WTC11 (cell line): Measurements from ENCODE around the gene SPIB. TPM values are rescaled to one million over a fixed set of nuclear protein-coding genes. Genes with fewer than 3 reads are reported as not detected.

ENCODE experiments used
- ATAC-seq: fragments of 200-7000 bp; cut with Tn5 transposase; 2 replicates; pipeline ENCODE4 v1.10.0; 2021; ENCODE audit warnings: mild to moderate bottlenecking, moderate library complexity
- CTCF ChIA-PET: fragments of 300-600 bp; sonication (Branson Sonifier 250); formaldehyde crosslinking; loops from one replicate; lab custom pipeline; 2021; ENCODE audit warnings: antibody characterized with exemption; lab: Charles Lee
- POLR2A ChIA-PET: fragments of 350-600 bp; sonication (Branson Sonifier 250); formaldehyde crosslinking; loops from one replicate; lab custom pipeline; 2021; ENCODE audit warnings: antibody characterized with exemption; lab: Charles Lee
- DNase-seq: peaks from one replicate; pipeline ENCODE4 v3.0.0; 2021; ENCODE audit warnings: low spot score
- H3K27ac Mint-ChIP-seq: 2 replicates; pipeline ENCODE4 v1.8.0; 2021; ENCODE audit warnings: mixed read lengths
- H3K27me3 Mint-ChIP-seq: 2 replicates; pipeline ENCODE4 v1.8.0; 2021; ENCODE audit warnings: low read depth, mild to moderate bottlenecking, moderate library complexity, mixed read lengths
- H3K36me3 Mint-ChIP-seq: 2 replicates; pipeline ENCODE4 v1.8.0; 2021; ENCODE audit warnings: mixed read lengths
- H3K4me1 Mint-ChIP-seq: 2 replicates; pipeline ENCODE4 v1.8.0; 2022; ENCODE audit warnings: mixed read lengths
- H3K4me3 Mint-ChIP-seq: 2 replicates; pipeline ENCODE4 v1.8.0; 2021; ENCODE audit warnings: mild to moderate bottlenecking, moderate library complexity, mixed read lengths
- H3K9me3 Mint-ChIP-seq: 2 replicates; pipeline ENCODE4 v1.8.0; 2021; ENCODE audit warnings: mixed read lengths
- ATF1 ChIP-seq: sonication (generic); formaldehyde crosslinking; IDR thresholded peaks from 2 replicates; pipeline ENCODE4 v1.8.1; 2023; ENCODE audit warnings: mild to moderate bottlenecking, moderate library complexity, missing genetic modification reagents
- CBFB ChIP-seq: sonication (generic); formaldehyde crosslinking; IDR thresholded peaks from 2 replicates; pipeline ENCODE4 v1.8.1; 2022; ENCODE audit warnings: mild to moderate bottlenecking, low read depth, missing genetic modification reagents
- CREB1 ChIP-seq: sonication (generic); formaldehyde crosslinking; IDR thresholded peaks from 2 replicates; pipeline ENCODE4 v1.8.0; 2023; ENCODE audit warnings: mild to moderate bottlenecking, missing genetic modification reagents
- EMX1 ChIP-seq: fragments of 250-450 bp; sonication (Bioruptor Pico); IDR thresholded peaks from 2 replicates; pipeline ENCODE4 v1.8.0; 2021; ENCODE audit warnings: mild to moderate bottlenecking
- GRHL2 ChIP-seq: fragments of 250-450 bp; sonication (Bioruptor Pico); IDR thresholded peaks from 2 replicates; pipeline ENCODE4 v1.8.0; 2022; ENCODE audit warnings: mild to moderate bottlenecking, moderate library complexity; ENCODE audit not compliant: insufficient replicate concordance, severe bottlenecking
- HMGA2 ChIP-seq: fragments of 250-450 bp; sonication (Bioruptor Pico); IDR thresholded peaks from 2 replicates; pipeline ENCODE4 v1.4.0; 2021; ENCODE audit warnings: mild to moderate bottlenecking, moderate library complexity
- JAZF1 ChIP-seq: fragments of 250-450 bp; sonication (Bioruptor Pico); IDR thresholded peaks from 2 replicates; pipeline ENCODE4 v1.9.0; 2021; ENCODE audit warnings: moderate library complexity, mild to moderate bottlenecking, inconsistent platforms
- OVOL2 ChIP-seq: fragments of 250-450 bp; sonication (Bioruptor Pico); IDR thresholded peaks from 2 replicates; pipeline ENCODE4 v1.9.0; 2021; ENCODE audit warnings: mild to moderate bottlenecking, borderline replicate concordance
- SMAD4 ChIP-seq: sonication (generic); formaldehyde crosslinking; IDR thresholded peaks from 2 replicates; pipeline ENCODE4 v1.8.0; 2022; ENCODE audit warnings: mild to moderate bottlenecking, missing genetic modification reagents
- TEAD1 ChIP-seq: sonication (generic); formaldehyde crosslinking; IDR thresholded peaks from 2 replicates; pipeline ENCODE4 v1.8.0; 2022; ENCODE audit warnings: mild to moderate bottlenecking, missing genetic modification reagents
- TP53 ChIP-seq: sonication (generic); formaldehyde crosslinking; IDR thresholded peaks from 2 replicates; pipeline ENCODE4 v1.8.1; 2023; ENCODE audit warnings: mild to moderate bottlenecking, missing genetic modification reagents
- ZBTB21 ChIP-seq: sonication (generic); formaldehyde crosslinking; IDR thresholded peaks from 2 replicates; pipeline ENCODE4 v1.8.1; 2023; ENCODE audit warnings: mild to moderate bottlenecking, missing genetic modification reagents, borderline replicate concordance
- ZNF121 ChIP-seq: sonication (generic); formaldehyde crosslinking; IDR thresholded peaks from 2 replicates; pipeline ENCODE4 v1.8.0; 2023; ENCODE audit warnings: missing genetic modification reagents
- ZNF219 ChIP-seq: sonication (generic); formaldehyde crosslinking; IDR thresholded peaks from 2 replicates; pipeline ENCODE4 v1.8.0; 2023; ENCODE audit warnings: missing genetic modification reagents, mild to moderate bottlenecking, borderline replicate concordance
- ZNF263 ChIP-seq: sonication (generic); formaldehyde crosslinking; IDR thresholded peaks from 2 replicates; pipeline ENCODE4 v1.8.1; 2022; ENCODE audit warnings: low read depth, mild to moderate bottlenecking, moderate library complexity, missing genetic modification reagents
- ZNF416 ChIP-seq: fragments of 250-450 bp; sonication (Bioruptor Pico); IDR thresholded peaks from 2 replicates; pipeline ENCODE4 v1.9.0; 2021; ENCODE audit warnings: mild to moderate bottlenecking, inconsistent platforms
- total RNA-seq: library from RNA; stranded (reverse); gene quantifications from 3 replicates; pipeline ENCODE4 v1.2.3, GENCODE V29; 2021
- TF ChIP-seq, protein P1 (sequence below): sonication (generic); formaldehyde crosslinking; conservative IDR thresholded peaks from 2 replicates; pipeline ENCODE4 v1.8.1; 2022; ENCODE audit warnings: mild to moderate bottlenecking, missing genetic modification reagents
- TF ChIP-seq, protein P2 (sequence below): sonication (generic); formaldehyde crosslinking; IDR thresholded peaks from 2 replicates; pipeline ENCODE4 v1.8.0; 2023; ENCODE audit warnings: missing genetic modification reagents
- TF ChIP-seq, protein P3 (sequence below): fragments of 250-450 bp; sonication (Bioruptor Pico); IDR thresholded peaks from 2 replicates; pipeline ENCODE4 v1.9.0; 2021; ENCODE audit warnings: mild to moderate bottlenecking, borderline replicate concordance
- TF ChIP-seq, protein P4 (sequence below): sonication (generic); formaldehyde crosslinking; IDR thresholded peaks from 2 replicates; pipeline ENCODE4 v1.8.0; 2022; ENCODE audit warnings: mild to moderate bottlenecking, missing genetic modification reagents
- TF ChIP-seq, protein P5 (sequence below): fragments of 250-450 bp; sonication (Bioruptor Pico); IDR thresholded peaks from 2 replicates; pipeline ENCODE4 v1.9.0; 2021; ENCODE audit warnings: moderate library complexity, mild to moderate bottlenecking, inconsistent platforms, borderline replicate concordance
- TF ChIP-seq, protein P6 (sequence below): sonication (generic); formaldehyde crosslinking; IDR thresholded peaks from 2 replicates; pipeline ENCODE4 v1.8.1; 2023; ENCODE audit warnings: mild to moderate bottlenecking, missing genetic modification reagents, moderate library complexity

The SPIB gene
- total RNA-seq, 1 experiment from 2014 or later = 4.7 TPM

DNA sequence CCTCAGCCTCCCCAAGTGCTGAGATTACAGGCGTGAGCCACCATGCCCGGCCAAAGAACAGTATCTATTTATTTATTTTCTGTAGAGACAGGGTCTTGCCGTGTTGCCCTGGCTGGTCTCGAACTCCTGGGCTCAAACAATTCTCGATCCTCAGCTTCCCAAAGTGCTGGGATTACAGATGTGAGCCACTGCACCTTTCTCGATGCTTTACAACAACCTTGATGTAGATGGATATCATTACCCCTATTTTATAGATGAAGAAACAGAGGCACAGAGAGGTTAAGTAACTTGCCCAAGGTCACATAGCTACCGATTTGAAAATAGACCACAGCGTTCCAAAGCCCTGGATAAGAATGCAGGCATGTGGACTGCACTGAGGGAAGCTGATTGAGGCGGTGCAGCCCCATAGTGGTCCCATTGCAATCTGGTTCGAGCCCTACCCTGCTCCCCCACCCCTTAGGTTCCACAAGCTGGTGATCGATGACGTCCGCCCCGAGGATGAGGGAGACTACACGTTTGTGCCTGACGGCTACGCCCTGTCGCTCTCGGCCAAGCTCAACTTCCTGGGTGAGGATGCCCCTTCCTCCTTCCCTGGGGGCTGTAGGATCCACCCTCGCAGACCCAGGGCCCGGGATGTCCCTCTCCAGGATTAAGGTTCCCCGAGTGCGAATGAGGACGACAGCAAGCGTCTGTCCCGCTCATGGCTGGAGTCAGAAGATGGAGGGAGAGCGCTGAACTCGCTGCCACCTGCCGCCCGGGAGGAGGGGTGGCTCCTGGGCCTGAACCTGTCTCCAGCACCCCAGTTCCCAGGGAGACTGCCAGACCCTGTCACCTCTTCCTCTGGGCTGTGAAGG, 31.9 kb downstream of the SPIB start:
- DNase-seq (no peak), ATAC-seq (no peak)
- POLR2A ChIA-PET = no interaction called here
- TF ChIP-seq, protein P1, sequence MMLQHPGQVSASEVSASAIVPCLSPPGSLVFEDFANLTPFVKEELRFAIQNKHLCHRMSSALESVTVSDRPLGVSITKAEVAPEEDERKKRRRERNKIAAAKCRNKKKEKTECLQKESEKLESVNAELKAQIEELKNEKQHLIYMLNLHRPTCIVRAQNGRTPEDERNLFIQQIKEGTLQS (CRISPR knock-in tag) = no peak
- TF ChIP-seq, protein P2, sequence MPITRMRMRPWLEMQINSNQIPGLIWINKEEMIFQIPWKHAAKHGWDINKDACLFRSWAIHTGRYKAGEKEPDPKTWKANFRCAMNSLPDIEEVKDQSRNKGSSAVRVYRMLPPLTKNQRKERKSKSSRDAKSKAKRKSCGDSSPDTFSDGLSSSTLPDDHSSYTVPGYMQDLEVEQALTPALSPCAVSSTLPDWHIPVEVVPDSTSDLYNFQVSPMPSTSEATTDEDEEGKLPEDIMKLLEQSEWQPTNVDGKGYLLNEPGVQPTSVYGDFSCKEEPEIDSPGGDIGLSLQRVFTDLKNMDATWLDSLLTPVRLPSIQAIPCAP (CRISPR knock-in tag) = no peak
- no peak for TF ChIP-seq SMAD4 (CRISPR knock-in tag)
- no peak for TF ChIP-seq JAZF1
- peak; percentile 31; the same call in 1 of the 2 replicates for TF ChIP-seq ZNF121 (CRISPR knock-in tag)
- no peak for TF ChIP-seq CBFB (CRISPR knock-in tag)
- no peak for TF ChIP-seq OVOL2 (CRISPR knock-in tag)
- no peak for TF ChIP-seq TP53 (CRISPR knock-in tag)
- H3K27ac Mint-ChIP-seq = no peak overlapping the region
- H3K27me3 Mint-ChIP-seq = peaks cover 2% of the 10 kb centered on the region; the same call in 1 of the 2 replicates
- peaks cover 4% of the 10 kb centered on the region for H3K9me3 Mint-ChIP-seq
- peaks cover 3% of the 10 kb centered on the region for H3K36me3 Mint-ChIP-seq
- H3K4me3 Mint-ChIP-seq = no peak overlapping the region
- CTCF ChIA-PET = interaction anchor here (1.0 to 1.5 kb wide), 5 partner anchors 10 to 94 kb away, joined by 3 to 4 read pairs (median 4); no protein-coding TSS in a partner anchor
- peaks cover 6% of the 10 kb centered on the region; the same call in 1 of the 2 replicates for H3K4me1 Mint-ChIP-seq

DNA sequence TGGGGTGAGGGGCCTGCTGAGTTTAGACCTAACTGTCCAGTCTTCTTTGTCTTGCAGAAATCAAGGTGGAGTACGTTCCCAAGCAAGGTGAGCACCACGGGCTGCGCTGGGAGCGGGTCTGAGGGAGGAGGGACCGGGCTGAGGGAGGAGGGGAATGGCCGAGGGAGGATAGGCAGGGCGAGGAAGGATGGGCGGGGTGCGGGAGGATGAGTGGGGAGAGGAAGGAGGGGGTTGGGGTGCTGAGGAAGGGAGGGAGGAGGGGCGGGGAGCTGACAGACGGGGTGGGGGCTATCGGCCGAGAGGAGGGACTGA, 32.4 kb downstream of the SPIB start:
- DNase-seq = no peak
- H3K27ac Mint-ChIP-seq = no peak overlapping the region
- H3K9me3 Mint-ChIP-seq = peaks cover 10% of the 10 kb centered on the region
- H3K27me3 Mint-ChIP-seq = peaks cover 2% of the 10 kb centered on the region; the same call in 1 of the 2 replicates
- H3K36me3 Mint-ChIP-seq = peaks cover 3% of the 10 kb centered on the region
- POLR2A ChIA-PET = no interaction called here
- CTCF ChIA-PET = interaction anchor here (1.2 to 1.4 kb wide), 2 partner anchors 82 to 94 kb away, joined by 4 read pairs; no protein-coding TSS in a partner anchor
- no peak overlapping the region for H3K4me3 Mint-ChIP-seq
- peaks cover 6% of the 10 kb centered on the region; the same call in 1 of the 2 replicates for H3K4me1 Mint-ChIP-seq
- TF ChIP-seq ZBTB21 (CRISPR knock-in tag) (no peak), ZNF263 (CRISPR knock-in tag) (peak; percentile 74; the same call in 1 of the 2 replicates)
- no peak for ATAC-seq

DNA sequence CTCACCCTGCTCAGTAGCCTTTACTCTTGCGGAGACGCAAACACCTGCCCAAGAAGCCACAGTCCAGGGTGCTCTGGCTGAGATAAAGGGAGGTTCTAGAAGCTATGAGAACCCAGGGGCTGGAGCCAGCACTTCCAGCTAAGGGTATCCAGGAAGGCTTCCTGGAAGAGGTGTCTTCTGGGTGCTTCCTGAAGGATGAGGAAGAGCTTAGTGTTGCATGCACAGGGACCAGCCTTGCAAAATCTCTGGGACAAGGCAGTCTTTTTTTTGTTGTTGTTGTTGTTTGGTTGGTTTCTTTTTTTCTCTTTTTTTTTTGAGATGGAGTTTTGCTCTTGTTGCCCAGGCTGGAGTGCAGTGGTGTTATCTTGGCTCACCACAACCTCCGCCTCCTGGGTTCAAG, 34.5 kb downstream of the SPIB start:
- ChIA-PET CTCF (interaction anchor here (0.6 to 1.6 kb wide), 5 partner anchors 9 to 137 kb away, joined by 3 to 4 read pairs (median 4); no protein-coding TSS in a partner anchor), POLR2A (no interaction called here)
- Mint-ChIP-seq H3K4me3 (no peak overlapping the region), H3K9me3 (peaks cover 9% of the 10 kb centered on the region), H3K27me3 (no peaks in the 10 kb centered on the region), H3K27ac (no peak overlapping the region), H3K4me1 (peaks cover 6% of the 10 kb centered on the region; the same call in 1 of the 2 replicates), H3K36me3 (no peaks in the 10 kb centered on the region)
- ATAC-seq (no peak), DNase-seq (no peak)
- TF ChIP-seq, protein P3, sequence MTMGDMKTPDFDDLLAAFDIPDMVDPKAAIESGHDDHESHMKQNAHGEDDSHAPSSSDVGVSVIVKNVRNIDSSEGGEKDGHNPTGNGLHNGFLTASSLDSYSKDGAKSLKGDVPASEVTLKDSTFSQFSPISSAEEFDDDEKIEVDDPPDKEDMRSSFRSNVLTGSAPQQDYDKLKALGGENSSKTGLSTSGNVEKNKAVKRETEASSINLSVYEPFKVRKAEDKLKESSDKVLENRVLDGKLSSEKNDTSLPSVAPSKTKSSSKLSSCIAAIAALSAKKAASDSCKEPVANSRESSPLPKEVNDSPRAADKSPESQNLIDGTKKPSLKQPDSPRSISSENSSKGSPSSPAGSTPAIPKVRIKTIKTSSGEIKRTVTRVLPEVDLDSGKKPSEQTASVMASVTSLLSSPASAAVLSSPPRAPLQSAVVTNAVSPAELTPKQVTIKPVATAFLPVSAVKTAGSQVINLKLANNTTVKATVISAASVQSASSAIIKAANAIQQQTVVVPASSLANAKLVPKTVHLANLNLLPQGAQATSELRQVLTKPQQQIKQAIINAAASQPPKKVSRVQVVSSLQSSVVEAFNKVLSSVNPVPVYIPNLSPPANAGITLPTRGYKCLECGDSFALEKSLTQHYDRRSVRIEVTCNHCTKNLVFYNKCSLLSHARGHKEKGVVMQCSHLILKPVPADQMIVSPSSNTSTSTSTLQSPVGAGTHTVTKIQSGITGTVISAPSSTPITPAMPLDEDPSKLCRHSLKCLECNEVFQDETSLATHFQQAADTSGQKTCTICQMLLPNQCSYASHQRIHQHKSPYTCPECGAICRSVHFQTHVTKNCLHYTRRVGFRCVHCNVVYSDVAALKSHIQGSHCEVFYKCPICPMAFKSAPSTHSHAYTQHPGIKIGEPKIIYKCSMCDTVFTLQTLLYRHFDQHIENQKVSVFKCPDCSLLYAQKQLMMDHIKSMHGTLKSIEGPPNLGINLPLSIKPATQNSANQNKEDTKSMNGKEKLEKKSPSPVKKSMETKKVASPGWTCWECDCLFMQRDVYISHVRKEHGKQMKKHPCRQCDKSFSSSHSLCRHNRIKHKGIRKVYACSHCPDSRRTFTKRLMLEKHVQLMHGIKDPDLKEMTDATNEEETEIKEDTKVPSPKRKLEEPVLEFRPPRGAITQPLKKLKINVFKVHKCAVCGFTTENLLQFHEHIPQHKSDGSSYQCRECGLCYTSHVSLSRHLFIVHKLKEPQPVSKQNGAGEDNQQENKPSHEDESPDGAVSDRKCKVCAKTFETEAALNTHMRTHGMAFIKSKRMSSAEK (CRISPR knock-in tag) = no peak
- TF ChIP-seq GRHL2 = no peak
- TF ChIP-seq TEAD1 (CRISPR knock-in tag) = no peak
- TF ChIP-seq, protein P4, sequence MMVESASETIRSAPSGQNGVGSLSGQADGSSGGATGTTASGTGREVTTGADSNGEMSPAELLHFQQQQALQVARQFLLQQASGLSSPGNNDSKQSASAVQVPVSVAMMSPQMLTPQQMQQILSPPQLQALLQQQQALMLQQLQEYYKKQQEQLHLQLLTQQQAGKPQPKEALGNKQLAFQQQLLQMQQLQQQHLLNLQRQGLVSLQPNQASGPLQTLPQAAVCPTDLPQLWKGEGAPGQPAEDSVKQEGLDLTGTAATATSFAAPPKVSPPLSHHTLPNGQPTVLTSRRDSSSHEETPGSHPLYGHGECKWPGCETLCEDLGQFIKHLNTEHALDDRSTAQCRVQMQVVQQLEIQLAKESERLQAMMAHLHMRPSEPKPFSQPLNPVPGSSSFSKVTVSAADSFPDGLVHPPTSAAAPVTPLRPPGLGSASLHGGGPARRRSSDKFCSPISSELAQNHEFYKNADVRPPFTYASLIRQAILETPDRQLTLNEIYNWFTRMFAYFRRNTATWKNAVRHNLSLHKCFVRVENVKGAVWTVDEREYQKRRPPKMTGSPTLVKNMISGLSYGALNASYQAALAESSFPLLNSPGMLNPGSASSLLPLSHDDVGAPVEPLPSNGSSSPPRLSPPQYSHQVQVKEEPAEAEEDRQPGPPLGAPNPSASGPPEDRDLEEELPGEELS (CRISPR knock-in tag) = no peak
- TF ChIP-seq, protein P5, sequence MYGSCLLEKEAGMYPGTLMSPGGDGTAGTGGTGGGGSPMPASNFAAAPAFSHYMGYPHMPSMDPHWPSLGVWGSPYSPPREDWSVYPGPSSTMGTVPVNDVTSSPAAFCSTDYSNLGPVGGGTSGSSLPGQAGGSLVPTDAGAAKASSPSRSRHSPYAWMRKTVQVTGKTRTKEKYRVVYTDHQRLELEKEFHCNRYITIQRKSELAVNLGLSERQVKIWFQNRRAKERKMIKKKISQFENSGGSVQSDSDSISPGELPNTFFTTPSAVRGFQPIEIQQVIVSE = no peak
- no peak for TF ChIP-seq ZNF219 (CRISPR knock-in tag)
- TF ChIP-seq EMX1 (CRISPR knock-in tag) = no peak
- TF ChIP-seq ZNF416 (CRISPR knock-in tag) = no peak
- TF ChIP-seq, protein P6, sequence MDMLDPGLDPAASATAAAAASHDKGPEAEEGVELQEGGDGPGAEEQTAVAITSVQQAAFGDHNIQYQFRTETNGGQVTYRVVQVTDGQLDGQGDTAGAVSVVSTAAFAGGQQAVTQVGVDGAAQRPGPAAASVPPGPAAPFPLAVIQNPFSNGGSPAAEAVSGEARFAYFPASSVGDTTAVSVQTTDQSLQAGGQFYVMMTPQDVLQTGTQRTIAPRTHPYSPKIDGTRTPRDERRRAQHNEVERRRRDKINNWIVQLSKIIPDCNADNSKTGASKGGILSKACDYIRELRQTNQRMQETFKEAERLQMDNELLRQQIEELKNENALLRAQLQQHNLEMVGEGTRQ (CRISPR knock-in tag) = no peak
- no peak for TF ChIP-seq CREB1 (CRISPR knock-in tag)
- no peak for TF ChIP-seq ATF1
- TF ChIP-seq HMGA2 (CRISPR knock-in tag) = no peak
